Tibial nerve (tissue), 3 donors: ENCODE results near the gene DCP2.

Experiments
- CTCF ChIP-seq, 5 experiments: fragments of 200-600 bp in 3 of 5; fragments of 450-650 bp in 2 of 5; sonication (generic) in 3 of 5; IDR thresholded peaks; one replicate each; pipeline ENCODE4 v1.5.1; 2016 to 2019; ENCODE audit warnings: antibody characterized with exemption in 5 of 5, mild to moderate bottlenecking in 3 of 5, moderate library complexity in 2 of 5
- POLR2A ChIP-seq, 2 donors: fragments of 450-650 bp; IDR thresholded peaks; one replicate each; pipeline ENCODE4 v1.6.1; 2017; ENCODE audit warnings: antibody characterized with exemption in 2 of 2, mild to moderate bottlenecking in 2 of 2, moderate library complexity in 2 of 2

GRCh38 chr5:112930082-112930344, 46.6 kb upstream of the DCP2 start:
- no peak for TF ChIP-seq CTCF (IDR thresholded peaks at IDR 0.05)
- no peak for TF ChIP-seq POLR2A (IDR thresholded peaks at IDR 0.05)
